ENCODE data around the gene MORC1. TPM values are rescaled to one million over a fixed set of nuclear protein-coding genes. Genes with fewer than 3 reads are reported as not detected.
"Not testable (repeated sequence)": the region's sequence is repeated elsewhere in the genome, so short reads cannot be mapped to it uniquely, and the experiment has no call there.

Gene MORC1
- total and polyA plus RNA-seq, 12 donors: 0.06 to 0.15 (median 0.11) TPM; not detected in 9

DNA sequence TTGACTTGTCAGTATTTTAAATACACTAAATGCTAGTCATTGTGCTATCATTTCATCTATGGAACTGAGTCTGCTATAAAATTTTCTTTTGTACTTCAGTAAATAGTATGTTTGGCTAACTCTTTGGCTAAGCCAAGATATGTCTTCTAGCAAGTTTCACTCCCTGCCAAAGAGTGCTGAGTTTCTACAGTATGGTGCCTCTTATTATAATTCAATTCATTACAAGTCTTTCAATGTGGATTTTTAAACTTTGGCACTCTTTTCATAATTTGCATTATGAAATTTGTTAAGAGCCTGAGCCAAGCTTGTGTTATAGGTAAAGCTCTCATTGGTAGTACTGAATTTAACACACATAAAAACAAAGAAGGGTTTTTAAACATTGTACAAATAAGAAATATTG, 24.4 kb downstream of the MORC1 start:
- Histone ChIP-seq H3K36me3 (replicated peaks in 1 of 2) (no peaks in the 10 kb centered on the region), H3K4me1 (replicated peaks in 1 of 2) (no peaks in the 10 kb centered on the region), H3K4me3 (no peak overlapping the region), H3K27ac (no peak overlapping the region), H3K27me3 (no peaks in the 10 kb centered on the region), H3K9me3 (replicated peaks in 1 of 3) (no peaks in the 10 kb centered on the region)
- TF ChIP-seq, protein P1, sequence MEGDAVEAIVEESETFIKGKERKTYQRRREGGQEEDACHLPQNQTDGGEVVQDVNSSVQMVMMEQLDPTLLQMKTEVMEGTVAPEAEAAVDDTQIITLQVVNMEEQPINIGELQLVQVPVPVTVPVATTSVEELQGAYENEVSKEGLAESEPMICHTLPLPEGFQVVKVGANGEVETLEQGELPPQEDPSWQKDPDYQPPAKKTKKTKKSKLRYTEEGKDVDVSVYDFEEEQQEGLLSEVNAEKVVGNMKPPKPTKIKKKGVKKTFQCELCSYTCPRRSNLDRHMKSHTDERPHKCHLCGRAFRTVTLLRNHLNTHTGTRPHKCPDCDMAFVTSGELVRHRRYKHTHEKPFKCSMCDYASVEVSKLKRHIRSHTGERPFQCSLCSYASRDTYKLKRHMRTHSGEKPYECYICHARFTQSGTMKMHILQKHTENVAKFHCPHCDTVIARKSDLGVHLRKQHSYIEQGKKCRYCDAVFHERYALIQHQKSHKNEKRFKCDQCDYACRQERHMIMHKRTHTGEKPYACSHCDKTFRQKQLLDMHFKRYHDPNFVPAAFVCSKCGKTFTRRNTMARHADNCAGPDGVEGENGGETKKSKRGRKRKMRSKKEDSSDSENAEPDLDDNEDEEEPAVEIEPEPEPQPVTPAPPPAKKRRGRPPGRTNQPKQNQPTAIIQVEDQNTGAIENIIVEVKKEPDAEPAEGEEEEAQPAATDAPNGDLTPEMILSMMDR (IDR thresholded peaks at IDR 0.05): no peak
- no peak for TF ChIP-seq POLR2A (IDR thresholded peaks at IDR 0.05)
- intact Hi-C loops (cut with DNase I): no loop called here
- no peak for DNase-seq

DNA sequence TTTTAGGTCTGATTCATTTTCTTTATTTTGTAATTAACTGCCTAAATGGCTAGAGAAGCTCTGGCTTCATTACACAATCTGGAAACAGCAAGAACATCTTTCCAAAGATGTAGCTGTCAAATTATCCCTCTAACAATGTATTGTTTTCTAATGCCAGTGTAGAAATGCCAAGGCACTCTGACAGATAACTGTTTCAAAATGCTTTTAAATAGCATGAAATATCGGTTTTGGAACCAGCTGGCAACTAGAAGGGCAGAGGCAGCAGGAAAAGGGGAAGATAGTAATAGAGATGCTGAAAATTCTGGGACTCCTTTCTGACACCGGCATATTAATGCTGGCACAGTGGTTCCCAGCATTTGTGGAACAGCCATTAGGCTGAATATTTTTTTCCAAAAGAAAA, 26.1 kb downstream of the MORC1 start:
- intact Hi-C loops (cut with DNase I): no loop called here
- H3K27me3 ChIP-seq: no peaks in the 10 kb centered on the region
- TF ChIP-seq, protein P1 (IDR thresholded peaks at IDR 0.05): no peak
- TF ChIP-seq POLR2A (IDR thresholded peaks at IDR 0.05): no peak
- WGBS, 4 donors: 16 to 35% (median 20%) methylated on average over 2 of the region's 2 CpGs
- no peak overlapping the region for H3K4me3 ChIP-seq
- H3K27ac ChIP-seq: no peak overlapping the region
- DNase-seq: no peak
- H3K36me3 ChIP-seq (replicated peaks in 1 of 2): no peaks in the 10 kb centered on the region
- no peaks in the 10 kb centered on the region for H3K4me1 ChIP-seq (replicated peaks in 1 of 2)
- no peaks in the 10 kb centered on the region for H3K9me3 ChIP-seq (replicated peaks in 1 of 3)

GRCh38 chr3:109089265-109089664, 28.7 kb downstream of the MORC1 start:
- intact Hi-C loops (cut with DNase I): no loop called here
- 69 to 89% (median 81%) methylated on average over 1 of the region's 1 CpG for WGBS, 4 donors
- no peaks in the 10 kb centered on the region for H3K4me1 ChIP-seq (replicated peaks in 1 of 2)
- H3K27ac ChIP-seq: no peak overlapping the region
- no peaks in the 10 kb centered on the region for H3K27me3 ChIP-seq
- no peak for DNase-seq
- no peaks in the 10 kb centered on the region for H3K9me3 ChIP-seq (replicated peaks in 1 of 3)
- H3K4me3 ChIP-seq: no peak overlapping the region
- TF ChIP-seq, protein P1 (IDR thresholded peaks at IDR 0.05): no peak
- TF ChIP-seq POLR2A (IDR thresholded peaks at IDR 0.05): no peak
- H3K36me3 ChIP-seq (replicated peaks in 1 of 2): no peaks in the 10 kb centered on the region

- peak in 5 of 7 donors; percentile 19 to 42 (median 26) for DNase-seq
These were observed 36.0 kb downstream of the MORC1 start for GRCh38 chr3:109081746-109082510.

DNA sequence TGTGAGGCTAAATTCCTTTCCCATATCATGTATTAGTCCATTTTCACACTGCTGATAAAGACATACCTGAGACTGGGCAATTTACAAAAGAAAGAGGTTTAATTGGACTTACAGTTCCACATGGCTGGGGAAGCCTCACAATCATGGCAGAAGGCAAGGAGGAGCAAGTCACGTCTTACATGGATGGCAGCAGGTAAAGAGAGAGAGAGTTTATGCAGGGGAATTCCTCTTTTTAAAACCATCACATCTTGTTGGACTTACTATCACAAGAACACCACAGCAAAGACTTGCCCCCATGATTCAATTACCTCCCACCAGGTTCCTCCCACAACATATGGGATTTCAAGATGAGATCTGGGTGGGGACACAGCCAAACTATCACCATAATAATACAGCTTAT, 37.8 kb downstream of the MORC1 start:
- 62 to 76% (median 75%) methylated on average over 1 of the region's 1 CpG for WGBS, 4 donors

More at GRCh38 chr3:109081746-109082510, 36.0 kb downstream of the MORC1 start:
- TF ChIP-seq, protein P1 (IDR thresholded peaks at IDR 0.05): peak in 5 of 6 experiments; percentile 47 to 69 (median 56)
- TF ChIP-seq POLR2A (IDR thresholded peaks at IDR 0.05): no peak
- no peaks in the 10 kb centered on the region for H3K27me3 ChIP-seq
- no peaks in the 10 kb centered on the region for H3K4me1 ChIP-seq (replicated peaks in 1 of 2)
- no peak overlapping the region for H3K4me3 ChIP-seq
- H3K36me3 ChIP-seq (replicated peaks in 1 of 2): no peaks in the 10 kb centered on the region
- H3K27ac ChIP-seq: no peak overlapping the region
- 34 to 42% (median 35%) methylated on average over 6 of the region's 6 CpGs for WGBS, 4 donors
- H3K9me3 ChIP-seq (replicated peaks in 1 of 3): no peaks in the 10 kb centered on the region
- intact Hi-C loops (cut with DNase I): no loop called here

More for the DNA sequence above, 37.8 kb downstream of the MORC1 start:
- H3K36me3 ChIP-seq (replicated peaks in 1 of 2); H3K27me3 ChIP-seq; intact Hi-C loops (cut with DNase I); H3K9me3 ChIP-seq (replicated peaks in 1 of 3); DNase-seq; H3K4me3 ChIP-seq; H3K4me1 ChIP-seq (replicated peaks in 1 of 2); H3K27ac ChIP-seq: not testable (repeated sequence)

All from adrenal gland (tissue), 12 donors.